Thyroid gland (tissue), 4 donors: ENCODE data around the gene LARGE1.

Source experiments
- POLR2A ChIP-seq, 2 donors: fragments of 450-650 bp; IDR thresholded peaks; one replicate each; pipeline ENCODE4 v1.6.1; 2017; ENCODE audit warnings: antibody characterized with exemption in 2 of 2, mild to moderate bottlenecking in 2 of 2, moderate library complexity in 1 of 2
- TF ChIP-seq, protein P1 (sequence below), 6 experiments: fragments of 200-600 bp in 3 of 6; fragments of 450-650 bp in 3 of 6; sonication (generic) in 3 of 6; IDR thresholded peaks; one replicate each; pipeline ENCODE4 v1.5.1; 2016 to 2019; ENCODE audit warnings: antibody characterized with exemption in 6 of 6, mild to moderate bottlenecking in 2 of 6, inconsistent platforms in 1 of 6, moderate library complexity in 1 of 6

- TF ChIP-seq POLR2A (IDR thresholded peaks at IDR 0.05) = no peak
- TF ChIP-seq, protein P1, sequence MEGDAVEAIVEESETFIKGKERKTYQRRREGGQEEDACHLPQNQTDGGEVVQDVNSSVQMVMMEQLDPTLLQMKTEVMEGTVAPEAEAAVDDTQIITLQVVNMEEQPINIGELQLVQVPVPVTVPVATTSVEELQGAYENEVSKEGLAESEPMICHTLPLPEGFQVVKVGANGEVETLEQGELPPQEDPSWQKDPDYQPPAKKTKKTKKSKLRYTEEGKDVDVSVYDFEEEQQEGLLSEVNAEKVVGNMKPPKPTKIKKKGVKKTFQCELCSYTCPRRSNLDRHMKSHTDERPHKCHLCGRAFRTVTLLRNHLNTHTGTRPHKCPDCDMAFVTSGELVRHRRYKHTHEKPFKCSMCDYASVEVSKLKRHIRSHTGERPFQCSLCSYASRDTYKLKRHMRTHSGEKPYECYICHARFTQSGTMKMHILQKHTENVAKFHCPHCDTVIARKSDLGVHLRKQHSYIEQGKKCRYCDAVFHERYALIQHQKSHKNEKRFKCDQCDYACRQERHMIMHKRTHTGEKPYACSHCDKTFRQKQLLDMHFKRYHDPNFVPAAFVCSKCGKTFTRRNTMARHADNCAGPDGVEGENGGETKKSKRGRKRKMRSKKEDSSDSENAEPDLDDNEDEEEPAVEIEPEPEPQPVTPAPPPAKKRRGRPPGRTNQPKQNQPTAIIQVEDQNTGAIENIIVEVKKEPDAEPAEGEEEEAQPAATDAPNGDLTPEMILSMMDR (IDR thresholded peaks at IDR 0.05) = no peak
Measured at GRCh38 chr22:33921525-33922348, 1.5 kb upstream of the LARGE1 start.
